Stimulated activated naive B cell treated with anti-CD40 and anti-IgM and Interleukin-4, amounts not matched to agents 10 μg/mL and 1 μg/mL and 100 μg/mL, for 72 hours (primary cell): ENCODE measurements around the gene BFSP2.

Experiments used
- ATAC-seq, 2 donors: fragments of 150-1000 bp; cut with Tn5 transposase; replicated peaks; 2 replicates each; pipeline ENCODE4 v1.10.0; 2021; ENCODE audit warnings: moderate library complexity in 1 of 2
- DNase-seq: peaks from one replicate; pipeline ENCODE4 v3.0.0; 2021
- H3K27ac Mint-ChIP-seq: one replicate; pipeline ENCODE4 v1.8.0; 2022; ENCODE audit warnings: mild to moderate bottlenecking, mixed read lengths
- H3K27me3 Mint-ChIP-seq, 2 donors: one replicate each; pipeline ENCODE4 v1.8.0; 2022; ENCODE audit warnings: mixed read lengths in 2 of 2
- H3K36me3 Mint-ChIP-seq, 2 donors: one replicate each; pipeline ENCODE4 v1.8.0; 2022; ENCODE audit warnings: mixed read lengths in 2 of 2, mild to moderate bottlenecking in 1 of 2
- H3K4me1 Mint-ChIP-seq, 2 donors: one replicate each; pipeline ENCODE4 v1.8.0; 2022; ENCODE audit warnings: mixed read lengths in 2 of 2, mild to moderate bottlenecking in 1 of 2
- H3K4me3 Mint-ChIP-seq, 2 donors: one replicate each; pipeline ENCODE4 v1.8.0; 2022; ENCODE audit warnings: mild to moderate bottlenecking in 2 of 2, mixed read lengths in 2 of 2, moderate library complexity in 1 of 2
- H3K9me3 Mint-ChIP-seq, 2 donors: one replicate each; pipeline ENCODE4 v1.8.0; 2022; ENCODE audit warnings: mixed read lengths in 2 of 2, mild to moderate bottlenecking in 1 of 2

Gene BFSP2

DNA sequence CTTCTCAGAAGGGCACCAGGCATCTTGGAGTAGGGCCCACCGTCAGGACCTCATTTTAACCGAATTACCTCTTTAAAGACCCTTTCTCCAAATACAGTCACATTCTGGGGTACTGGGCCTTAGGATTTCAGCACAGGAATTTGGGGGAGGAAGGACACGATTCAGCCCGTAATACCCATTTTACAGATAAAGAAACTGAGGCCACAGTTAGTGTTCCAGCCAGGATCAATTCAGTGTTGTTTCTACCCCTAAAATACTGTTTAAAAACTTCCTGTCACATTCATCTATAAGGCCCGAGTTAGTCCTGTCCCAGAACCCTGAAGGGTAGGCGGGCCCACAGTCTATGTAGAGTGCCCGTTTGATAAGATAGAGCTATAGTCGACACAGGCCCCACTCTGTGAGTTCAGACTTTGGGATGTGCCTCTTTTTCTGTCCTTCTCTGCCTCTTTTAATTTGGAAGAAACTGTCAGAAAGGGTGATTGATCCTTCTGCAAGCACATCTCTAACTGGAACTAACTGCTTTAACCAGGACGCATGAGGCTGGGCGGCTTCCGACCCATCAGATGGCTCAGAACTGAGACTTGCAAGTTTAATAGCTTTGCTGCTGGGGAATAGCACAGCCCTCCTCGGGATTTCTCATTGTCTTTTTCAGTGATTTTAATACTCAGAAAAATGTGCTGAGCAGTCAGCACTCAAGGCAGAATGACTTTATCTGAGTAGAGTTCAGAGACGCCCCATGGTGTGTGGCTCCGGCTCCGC is 19.5 kb downstream of the BFSP2 start:
- Mint-ChIP-seq H3K9me3 (no peaks in the 10 kb centered on the region), H3K4me1 (peaks cover 4 to 9% of the 10 kb centered on the region in 2 donors), H3K4me3 (no peak overlapping the region), H3K27ac (no peak overlapping the region), H3K27me3 (peaks cover 44 to 45% of the 10 kb centered on the region in 2 donors), H3K36me3 (no peaks in the 10 kb centered on the region)
- ATAC-seq (no peak), DNase-seq (no peak)

DNA sequence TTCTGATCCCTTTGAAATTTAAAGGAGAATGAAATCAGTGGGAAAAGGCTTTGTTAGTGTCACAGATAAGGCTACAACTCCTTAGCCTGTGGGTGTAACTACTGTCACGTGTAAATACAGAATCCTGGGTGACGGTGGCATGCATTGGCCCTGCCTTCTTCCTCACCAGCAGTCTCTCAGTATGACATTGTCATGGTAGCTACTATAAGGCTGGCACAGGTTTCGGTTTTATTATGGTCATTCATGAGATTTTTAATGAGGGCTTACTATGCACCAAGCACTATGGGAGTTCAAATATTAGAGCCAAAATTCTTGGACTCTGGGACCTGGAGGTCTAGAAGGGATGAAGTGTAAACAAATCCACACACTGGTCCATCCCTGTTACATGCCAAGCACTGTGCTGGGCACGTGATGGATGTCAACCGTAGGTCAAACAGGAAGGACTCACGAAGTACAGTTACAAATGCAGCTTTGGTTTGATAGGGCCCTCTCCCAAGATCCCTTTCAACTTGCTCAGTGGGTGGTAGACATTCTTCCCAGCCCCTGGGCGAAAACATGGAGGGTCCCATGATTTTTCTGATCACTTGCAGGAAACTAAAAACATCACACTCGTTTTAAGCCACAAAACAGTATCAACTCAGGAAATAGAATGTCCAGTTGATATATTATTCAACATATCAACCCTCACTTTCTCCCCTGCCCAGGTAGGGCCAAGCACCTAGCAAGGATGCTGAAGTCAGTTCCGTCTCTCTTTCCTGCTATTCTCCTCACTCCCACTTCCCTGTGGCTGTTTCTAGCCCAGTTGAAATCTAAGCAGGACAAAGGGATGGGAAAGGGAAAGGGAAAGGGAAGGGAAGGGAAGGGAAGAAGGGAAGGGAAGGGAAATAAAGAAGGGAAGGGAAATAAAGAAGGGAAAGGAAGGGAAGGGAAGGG is 25.3 kb downstream of the BFSP2 start:
- peak; percentile 64 to 69 for ATAC-seq
- Mint-ChIP-seq H3K27ac (peak overlapping the region; percentile 92), H3K4me3 (no peak overlapping the region), H3K27me3 (peaks cover 20 to 38% of the 10 kb centered on the region in 2 donors), H3K36me3 (no peaks in the 10 kb centered on the region), H3K9me3 (no peaks in the 10 kb centered on the region), H3K4me1 (peaks cover 5 to 21% of the 10 kb centered on the region in 2 donors)
- no peak for DNase-seq

DNA sequence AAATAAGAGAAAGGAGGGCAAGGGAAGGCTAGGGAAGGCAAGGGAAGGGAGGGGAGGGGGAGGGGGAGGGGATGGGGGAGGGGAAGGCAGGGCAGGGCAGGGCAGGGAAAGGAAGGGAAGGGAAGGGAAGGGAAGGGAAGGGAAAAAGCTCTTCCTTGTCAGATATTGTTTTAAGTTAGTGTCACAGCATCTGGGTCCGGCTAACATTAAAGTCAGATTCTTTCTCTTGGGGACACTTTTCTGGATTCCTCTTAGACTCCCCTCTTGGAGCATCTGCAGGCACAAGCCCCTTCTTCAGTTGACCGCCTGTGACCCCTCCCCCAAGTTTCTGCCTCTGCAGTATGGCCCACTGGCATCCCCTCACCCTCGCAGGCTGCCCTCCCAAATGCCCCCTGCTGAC is 26.0 kb downstream of the BFSP2 start:
- peaks cover 0 to 2% of the 10 kb centered on the region in 2 donors for H3K36me3 Mint-ChIP-seq
- peak overlapping the region; percentile 92 for H3K27ac Mint-ChIP-seq
- H3K4me1 Mint-ChIP-seq = peaks cover 5 to 21% of the 10 kb centered on the region in 2 donors
- no peak overlapping the region for H3K4me3 Mint-ChIP-seq
- H3K27me3 Mint-ChIP-seq = peaks cover 13 to 33% of the 10 kb centered on the region in 2 donors
- peak in 1 of 2 donors; percentile 18 for ATAC-seq
- H3K9me3 Mint-ChIP-seq = peaks cover 0 to 2% of the 10 kb centered on the region in 2 donors
- no peak for DNase-seq

DNA sequence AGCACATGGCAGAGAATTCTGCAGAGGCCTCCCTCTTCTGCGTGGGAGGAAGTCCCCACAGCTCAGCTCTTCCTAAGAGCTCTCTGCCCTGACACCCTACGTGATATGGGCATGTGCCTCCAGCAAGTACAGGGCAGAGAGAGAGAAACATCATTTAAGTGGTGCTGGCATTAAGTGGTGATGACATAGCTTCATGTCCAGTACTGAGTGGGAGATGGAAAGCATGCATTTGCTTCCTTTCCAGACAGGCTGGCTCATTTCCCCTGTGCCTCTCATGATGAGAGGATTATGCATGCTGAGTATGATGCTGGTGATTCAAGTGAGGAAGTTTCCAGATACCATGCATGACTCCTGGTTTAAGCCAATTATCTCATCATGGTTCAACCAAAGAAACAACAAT is 26.9 kb downstream of the BFSP2 start:
- Mint-ChIP-seq H3K4me1 (peaks cover 5 to 21% of the 10 kb centered on the region in 2 donors), H3K27me3 (peaks cover 12 to 33% of the 10 kb centered on the region in 2 donors), H3K4me3 (no peak overlapping the region), H3K9me3 (peaks cover 0 to 2% of the 10 kb centered on the region in 2 donors), H3K27ac (no peak overlapping the region), H3K36me3 (peaks cover 0 to 2% of the 10 kb centered on the region in 2 donors)
- ATAC-seq (peak in 1 of 2 donors; percentile 34), DNase-seq (no peak)

DNA sequence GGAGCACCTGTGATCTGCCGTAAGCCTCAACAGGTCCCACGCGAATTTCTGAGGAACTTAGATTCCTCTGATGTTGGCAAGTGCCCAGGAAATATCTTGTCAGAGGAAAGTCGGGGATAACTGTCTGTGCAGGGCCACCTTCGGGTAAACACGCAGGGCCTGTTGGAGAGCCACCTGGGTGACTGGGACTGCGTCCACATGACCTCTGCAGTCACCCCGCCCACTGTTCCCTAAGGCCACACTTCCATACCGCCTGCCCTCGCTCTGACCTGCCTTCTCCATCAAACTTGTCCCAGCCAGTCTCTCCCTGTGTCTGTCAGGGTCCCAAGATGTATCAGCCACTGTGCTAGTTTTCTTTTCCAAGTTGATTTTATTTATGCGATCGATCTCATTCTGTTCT is 28.7 kb downstream of the BFSP2 start:
- Mint-ChIP-seq H3K36me3 (peaks cover 0 to 2% of the 10 kb centered on the region in 2 donors), H3K27me3 (peaks cover 7 to 23% of the 10 kb centered on the region in 2 donors), H3K4me3 (no peak overlapping the region), H3K4me1 (peaks cover 5 to 20% of the 10 kb centered on the region in 2 donors), H3K9me3 (peaks cover 0 to 2% of the 10 kb centered on the region in 2 donors), H3K27ac (no peak overlapping the region)
- no peak for ATAC-seq
- DNase-seq = no peak

DNA sequence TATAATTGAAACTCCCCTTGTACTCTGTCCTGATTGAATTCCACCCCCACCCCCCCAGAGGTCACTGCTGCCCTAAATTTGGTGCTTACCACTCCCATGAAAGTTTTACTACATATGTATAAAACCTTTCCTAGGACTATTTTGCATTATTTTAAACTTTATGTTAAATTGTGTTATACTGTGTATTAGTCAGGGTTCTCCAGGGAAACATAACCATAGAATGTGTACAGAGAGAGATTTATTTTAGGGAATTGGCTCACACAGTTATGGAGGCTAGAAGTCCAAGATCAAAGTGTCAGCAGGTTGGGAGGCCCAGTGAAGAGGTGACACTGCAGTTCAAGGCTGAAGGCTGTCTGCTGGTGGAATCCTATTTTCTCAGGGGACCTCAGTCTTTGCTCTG is 29.2 kb downstream of the BFSP2 start:
- DNase-seq (no peak), ATAC-seq (no peak)
- peaks cover 7 to 23% of the 10 kb centered on the region in 2 donors for H3K27me3 Mint-ChIP-seq
- H3K36me3 Mint-ChIP-seq = peaks cover 0 to 2% of the 10 kb centered on the region in 2 donors
- H3K4me3 Mint-ChIP-seq = no peak overlapping the region
- H3K9me3 Mint-ChIP-seq = peaks cover 0 to 2% of the 10 kb centered on the region in 2 donors
- H3K4me1 Mint-ChIP-seq = peaks cover 1 to 15% of the 10 kb centered on the region in 2 donors
- H3K27ac Mint-ChIP-seq = no peak overlapping the region

DNA sequence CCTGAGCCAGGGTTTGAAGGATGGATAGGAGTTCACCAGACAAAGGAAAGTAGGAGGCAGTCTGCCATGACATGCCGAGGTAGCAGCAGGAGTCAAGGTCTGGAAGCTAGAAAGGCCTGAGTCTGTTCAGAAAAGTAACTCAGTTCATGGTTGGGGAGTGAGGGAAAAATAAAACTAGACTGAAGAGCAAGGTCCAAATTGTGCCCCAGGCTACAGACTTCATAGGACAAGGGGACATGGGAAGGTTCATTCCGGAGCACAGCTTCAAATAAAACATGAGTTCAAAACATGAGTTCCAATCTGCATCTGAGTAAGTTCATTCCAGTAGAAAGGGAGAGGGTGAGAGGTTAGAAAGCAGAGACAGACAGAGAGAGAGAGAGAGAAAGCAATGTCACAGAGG is 39.7 kb downstream of the BFSP2 start:
- DNase-seq = no peak
- H3K27ac Mint-ChIP-seq = no peak overlapping the region

DNA sequence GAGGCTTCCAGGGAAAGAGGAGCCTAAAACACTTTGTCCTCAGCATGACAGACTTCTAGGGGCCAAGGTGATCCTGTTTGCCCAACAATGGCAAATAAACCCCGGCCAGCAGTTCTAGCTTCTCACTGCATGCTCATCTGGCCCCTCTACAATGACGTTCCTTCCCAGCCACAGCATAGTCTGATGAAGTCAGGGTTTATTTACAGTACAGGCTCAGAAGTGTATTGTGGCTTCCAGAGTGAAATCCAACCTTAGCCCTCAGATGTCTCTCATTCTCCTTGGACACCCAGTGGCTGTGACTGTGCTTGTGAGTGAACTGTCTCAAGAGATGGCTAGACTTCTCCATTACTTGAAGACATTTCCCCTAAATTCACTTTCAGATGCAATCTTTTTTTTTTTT is 40.8 kb downstream of the BFSP2 start:
- ATAC-seq (no peak), DNase-seq (no peak)
- no peak overlapping the region for H3K4me3 Mint-ChIP-seq
- H3K36me3 Mint-ChIP-seq = peaks cover 7 to 13% of the 10 kb centered on the region in 2 donors
- H3K9me3 Mint-ChIP-seq = peaks cover 7 to 8% of the 10 kb centered on the region in 2 donors
- H3K4me1 Mint-ChIP-seq = peaks cover 39 to 51% of the 10 kb centered on the region in 2 donors
- H3K27ac Mint-ChIP-seq = no peak overlapping the region
- peaks cover 0 to 9% of the 10 kb centered on the region in 2 donors for H3K27me3 Mint-ChIP-seq

More for the DNA sequence above, 39.7 kb downstream of the BFSP2 start:
- ATAC-seq = no peak
- Mint-ChIP-seq H3K4me1 (peaks cover 33 to 43% of the 10 kb centered on the region in 2 donors), H3K36me3 (peaks cover 7 to 13% of the 10 kb centered on the region in 2 donors), H3K4me3 (no peak overlapping the region), H3K9me3 (peaks cover 7 to 8% of the 10 kb centered on the region in 2 donors), H3K27me3 (peaks cover 0 to 9% of the 10 kb centered on the region in 2 donors)

DNA sequence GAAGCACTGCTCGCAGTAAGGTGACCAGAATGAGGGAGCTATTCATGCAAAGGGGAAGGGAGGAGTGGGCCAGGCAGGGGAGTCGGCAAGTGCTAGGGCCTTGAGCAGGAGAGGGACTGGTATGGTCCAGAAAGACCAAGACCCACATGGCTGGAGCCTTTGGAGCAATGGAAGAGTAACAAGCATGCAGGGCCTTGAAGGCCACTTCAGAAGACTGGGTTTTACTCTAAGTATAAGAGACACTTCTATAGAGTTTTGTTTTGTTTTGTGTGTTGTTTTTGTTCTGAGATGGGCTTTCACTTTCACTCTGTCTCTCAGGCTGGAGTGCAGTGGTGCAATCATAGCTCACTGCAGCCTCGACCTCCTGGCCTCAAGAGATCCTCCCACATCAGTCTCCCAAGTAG is 42.0 kb downstream of the BFSP2 start:
- DNase-seq (no peak), ATAC-seq (peak; percentile 73 to 76)
- H3K27ac Mint-ChIP-seq = peak overlapping the region; percentile 82
- H3K36me3 Mint-ChIP-seq = peaks cover 7 to 13% of the 10 kb centered on the region in 2 donors
- peaks cover 0 to 9% of the 10 kb centered on the region in 2 donors for H3K27me3 Mint-ChIP-seq
- H3K4me3 Mint-ChIP-seq = peak overlapping the region; percentile 75 to 77
- H3K4me1 Mint-ChIP-seq = peaks cover 41 to 54% of the 10 kb centered on the region in 2 donors
- H3K9me3 Mint-ChIP-seq = peaks cover 7 to 8% of the 10 kb centered on the region in 2 donors

DNA sequence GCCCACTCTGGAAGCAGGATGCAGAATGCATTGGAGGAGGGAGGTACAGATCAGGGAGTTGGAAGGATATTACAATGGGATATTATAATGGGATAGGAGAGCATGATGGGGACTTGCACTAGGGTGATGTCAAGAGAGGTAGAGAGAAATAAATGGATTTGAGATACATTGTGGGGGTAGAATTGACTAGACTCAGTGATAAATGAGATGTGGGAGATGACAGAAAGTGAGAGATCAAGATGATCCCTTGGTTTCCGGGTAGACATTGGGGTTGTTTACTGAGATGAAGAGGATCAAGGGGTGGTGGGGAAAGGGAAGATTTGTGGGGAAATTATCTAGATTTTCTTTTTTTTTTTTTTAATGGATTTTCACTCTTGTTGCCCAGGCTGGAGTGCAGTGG is 42.7 kb downstream of the BFSP2 start:
- peaks cover 7 to 8% of the 10 kb centered on the region in 2 donors for H3K9me3 Mint-ChIP-seq
- H3K36me3 Mint-ChIP-seq = peaks cover 6 to 13% of the 10 kb centered on the region in 2 donors
- no peak overlapping the region for H3K4me3 Mint-ChIP-seq
- ATAC-seq = no peak
- no peak for DNase-seq
- peaks cover 46 to 57% of the 10 kb centered on the region in 2 donors for H3K4me1 Mint-ChIP-seq
- peaks cover 0 to 9% of the 10 kb centered on the region in 2 donors for H3K27me3 Mint-ChIP-seq
- no peak overlapping the region for H3K27ac Mint-ChIP-seq

DNA sequence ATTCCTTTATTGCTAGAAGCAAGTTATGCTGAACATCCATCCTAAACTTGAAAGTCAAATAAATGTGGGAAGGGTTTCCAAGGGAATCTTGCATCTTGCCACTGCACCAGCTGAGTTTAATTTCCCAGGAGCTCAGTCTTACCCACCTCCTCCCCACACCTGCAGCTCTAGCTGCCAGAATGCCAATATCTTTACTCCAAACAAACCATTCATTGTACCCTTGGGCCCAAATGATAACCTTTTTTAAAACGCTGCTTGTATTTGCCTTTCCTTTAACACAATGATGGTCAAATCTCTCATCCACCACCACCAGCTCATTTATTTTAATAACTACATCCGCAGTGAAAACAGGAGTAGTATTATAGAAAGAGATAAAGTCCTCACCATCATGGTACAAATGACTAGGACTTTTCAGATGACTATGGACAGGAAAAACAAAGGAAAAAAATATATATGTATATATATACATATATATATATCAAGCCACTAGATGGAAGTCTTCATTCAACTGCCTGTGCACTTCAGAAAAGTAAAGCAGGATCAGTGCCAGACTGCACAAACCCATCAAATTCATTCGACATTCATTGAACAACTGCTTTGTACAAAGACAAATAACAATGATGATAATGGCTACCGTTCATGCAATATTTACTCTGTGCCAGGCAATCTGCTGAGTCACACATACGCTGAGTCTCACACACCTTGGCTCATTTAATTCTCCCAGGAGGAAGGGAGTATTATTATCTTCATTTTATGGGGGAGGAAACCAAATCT is 44.0 kb downstream of the BFSP2 start:
- peaks cover 6 to 13% of the 10 kb centered on the region in 2 donors for H3K36me3 Mint-ChIP-seq
- peak overlapping the region; percentile 32 for H3K27ac Mint-ChIP-seq
- ATAC-seq (no peak), DNase-seq (no peak)
- H3K27me3 Mint-ChIP-seq = peaks cover 0 to 9% of the 10 kb centered on the region in 2 donors
- peaks cover 7 to 8% of the 10 kb centered on the region in 2 donors for H3K9me3 Mint-ChIP-seq
- no peak overlapping the region for H3K4me3 Mint-ChIP-seq
- peaks cover 50 to 64% of the 10 kb centered on the region in 2 donors for H3K4me1 Mint-ChIP-seq

DNA sequence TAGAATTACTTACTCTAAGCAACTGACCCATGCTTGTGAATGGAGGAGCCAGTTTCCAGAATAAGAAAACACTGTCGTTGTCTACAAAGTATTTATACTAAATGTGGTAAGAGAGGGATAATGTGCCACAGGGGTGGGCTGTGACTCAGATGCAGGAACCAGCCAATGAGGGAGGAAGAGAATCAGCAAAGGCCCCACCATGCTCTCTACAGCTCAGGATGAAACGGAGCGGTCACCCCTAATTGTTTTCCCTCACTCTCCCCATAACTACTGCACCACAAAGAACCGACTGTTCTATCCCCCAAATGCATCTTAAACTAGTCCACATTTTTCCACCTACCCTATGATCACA is 44.5 kb downstream of the BFSP2 start:
- no peak for ATAC-seq
- Mint-ChIP-seq H3K4me3 (no peak overlapping the region), H3K4me1 (peaks cover 56 to 70% of the 10 kb centered on the region in 2 donors), H3K27ac (no peak overlapping the region), H3K36me3 (peaks cover 3 to 10% of the 10 kb centered on the region in 2 donors), H3K9me3 (peaks cover 5% of the 10 kb centered on the region in 2 donors), H3K27me3 (peaks cover 0 to 6% of the 10 kb centered on the region in 2 donors)
- no peak for DNase-seq

DNA sequence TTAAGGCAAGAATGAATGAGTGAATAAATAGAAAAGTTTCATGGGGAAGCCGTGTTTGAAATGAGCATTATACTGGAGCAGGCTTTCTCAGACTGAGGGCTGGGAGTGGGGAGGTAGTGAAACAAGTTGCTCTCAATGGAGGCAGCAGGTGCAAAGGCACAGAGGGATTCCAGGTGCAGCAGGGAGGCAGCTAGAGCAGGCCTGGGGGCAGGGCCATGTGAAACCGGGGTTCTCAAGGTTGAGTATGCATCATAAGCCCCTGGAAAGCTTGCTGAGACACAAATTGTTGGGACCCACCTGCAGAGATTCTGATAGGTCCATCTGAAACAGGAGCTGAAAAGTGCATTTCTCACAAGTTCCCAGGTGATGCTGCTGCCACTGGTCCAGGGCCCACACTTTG is 45.3 kb downstream of the BFSP2 start:
- ATAC-seq = no peak
- peaks cover 61 to 77% of the 10 kb centered on the region in 2 donors for H3K4me1 Mint-ChIP-seq

More for the DNA sequence above, 45.3 kb downstream of the BFSP2 start:
- no peak overlapping the region for H3K4me3 Mint-ChIP-seq
- H3K27me3 Mint-ChIP-seq = peaks cover 0 to 4% of the 10 kb centered on the region in 2 donors
- no peaks in the 10 kb centered on the region for H3K9me3 Mint-ChIP-seq
- no peak overlapping the region for H3K27ac Mint-ChIP-seq
- DNase-seq = no peak
- peaks cover 0 to 5% of the 10 kb centered on the region in 2 donors for H3K36me3 Mint-ChIP-seq
